HepG2 (cell line): ENCODE data around the gene YIF1A. TPM values are rescaled to one million over a fixed set of nuclear protein-coding genes. Genes with fewer than 3 reads are reported as not detected.

ENCODE experiments used
- CCAR2 ChIP-seq: fragments of 200-400 bp; formaldehyde crosslinking; optimal IDR thresholded peaks from 2 replicates; pipeline ENCODE3; 2018; ENCODE audit warnings: low read depth, mild to moderate bottlenecking, low read length, moderate library complexity
- CHD4 ChIP-seq: fragments of 200-600 bp; sonication (generic); IDR thresholded peaks from 2 replicates; pipeline ENCODE4 v1.7.0; 2017; ENCODE audit warnings: mild to moderate bottlenecking, low read length, borderline replicate concordance
- CREB1 ChIP-seq, 2 experiments: fragments of 450-650 bp in 1 of 2; IDR thresholded peaks; 2 replicates each; pipeline ENCODE4 v1.6.1; 2016 to 2017; ENCODE audit warnings: control low read depth in 1 of 2, mild to moderate bottlenecking in 1 of 2, missing compliant biosample characterization in 1 of 2, missing genetic modification characterization in 1 of 2
- E2F1 ChIP-seq: sonication (generic); formaldehyde crosslinking; IDR thresholded peaks from 2 replicates; pipeline ENCODE4 v1.5.0; 2020; ENCODE audit warnings: missing genetic modification reagents
- FOXK1 ChIP-seq: sonication (generic); formaldehyde crosslinking; IDR thresholded peaks from 2 replicates; pipeline ENCODE4 v1.4.0; 2020; ENCODE audit warnings: low read depth, missing genetic modification reagents, borderline replicate concordance
- MEIS1 ChIP-seq: sonication (generic); formaldehyde crosslinking; IDR thresholded peaks from 2 replicates; pipeline ENCODE4 v1.9.0; 2021; ENCODE audit warnings: mild to moderate bottlenecking, missing genetic modification reagents, moderate library complexity, borderline replicate concordance
- NAIF1 ChIP-seq: sonication (generic); formaldehyde crosslinking; IDR thresholded peaks from 2 replicates; pipeline ENCODE4 v1.5.0; 2020; ENCODE audit warnings: mild to moderate bottlenecking, missing genetic modification reagents, borderline replicate concordance
- RBFOX2 ChIP-seq: fragments of 200-400 bp; formaldehyde crosslinking; IDR thresholded peaks from 2 replicates; pipeline ENCODE4 v1.6.1; 2017; ENCODE audit warnings: low read depth, mild to moderate bottlenecking, low read length
- RCOR2 ChIP-seq: IDR thresholded peaks from 2 replicates; pipeline ENCODE4 v1.6.1; 2016; ENCODE audit warnings: missing biosample characterization, missing genetic modification reagents
- ZNF235 ChIP-seq: sonication (generic); formaldehyde crosslinking; IDR thresholded peaks from 2 replicates; pipeline ENCODE4 v1.8.1; 2023; ENCODE audit warnings: mild to moderate bottlenecking, missing genetic modification reagents, borderline replicate concordance
- ZNF253 ChIP-seq: sonication (generic); formaldehyde crosslinking; IDR thresholded peaks from 2 replicates; pipeline ENCODE4 v1.8.0; 2022; ENCODE audit warnings: mild to moderate bottlenecking, missing genetic modification reagents, borderline replicate concordance
- ZNF276 ChIP-seq: sonication (generic); formaldehyde crosslinking; IDR thresholded peaks from 2 replicates; pipeline ENCODE4 v1.4.0; 2020; ENCODE audit warnings: mild to moderate bottlenecking, low read depth, missing genetic modification reagents
- ZNF547 ChIP-seq: sonication (generic); formaldehyde crosslinking; IDR thresholded peaks from 2 replicates; pipeline ENCODE4 v1.5.1; 2020; ENCODE audit warnings: mild to moderate bottlenecking, missing genetic modification reagents
- ZUFSP ChIP-seq: sonication (generic); formaldehyde crosslinking; IDR thresholded peaks from 2 replicates; pipeline ENCODE4 v1.9.0; 2021; ENCODE audit warnings: missing genetic modification reagents, mild to moderate bottlenecking, borderline replicate concordance
- polyA plus RNA-seq, 8 experiments: library from polyadenylated mRNA; depleted of rRNA in 3 of 8; stranded (reverse) in 7 of 8; unstranded in 1 of 8; fragments of >200 nt; fragmentation: Illumina TruSeq in 4 of 8; extraction: Trizol in 4 of 8; gene quantifications; 2 replicates each; pipeline versions ENCODE4 v1.2.1 to v1.2.3, GENCODE V29; 2011 to 2016; ENCODE audit warnings: low read depth in 4 of 8, missing spikeins in 1 of 8, mixed read lengths in 1 of 8; ENCODE audit not compliant: insufficient read depth in 1 of 8
- total RNA-seq, 5 experiments: library from RNA; depleted of rRNA; stranded (reverse); fragments of >200 nt; fragmentation: Illumina TruSeq; extraction: Trizol; gene quantifications; 2 replicates each; pipeline ENCODE4 v1.2.3, GENCODE V29; 2016; ENCODE audit warnings: low read depth in 1 of 5
- TF ChIP-seq, protein P1 (sequence below): sonication (generic); formaldehyde crosslinking; IDR thresholded peaks from 2 replicates; pipeline ENCODE4 v1.4.0; 2020; ENCODE audit warnings: low read depth, mild to moderate bottlenecking, missing genetic modification reagents
- TF ChIP-seq, protein P2 (sequence below): sonication (generic); formaldehyde crosslinking; IDR thresholded peaks from 2 replicates; pipeline ENCODE4 v1.5.0; 2020; ENCODE audit warnings: missing genetic modification reagents

YIF1A gene
- total and polyA plus RNA-seq, 2 of the 13 experiments (the other 11 are each of a cell fraction or from before 2014, with no cell fraction given), result 133 to 145 TPM

- TF ChIP-seq ZNF547 (CRISPR knock-in tag) (no peak), CHD4 (no peak), ZNF276 (CRISPR knock-in tag) (0 out of 2 replicates have a peak, but pooled peaks have one; percentile 72), RBFOX2 (no peak), NAIF1 (CRISPR knock-in tag) (no peak), CCAR2 (no peak), CREB1 (IDR thresholded peaks at IDR 0.05) (no peak), CREB1 (CRISPR knock-in tag; IDR thresholded peaks at IDR 0.05) (no peak), RCOR2 (no peak), ZUFSP (CRISPR knock-in tag) (no peak), E2F1 (CRISPR knock-in tag) (no peak), ZNF235 (no peak), FOXK1 (no peak), ZNF253 (CRISPR knock-in tag) (0 out of 2 replicates have a peak, but pooled peaks have one; percentile 29), MEIS1 (CRISPR knock-in tag) (peak; percentile 88; the same call in 1 of the 2 replicates)
- TF ChIP-seq, protein P1, sequence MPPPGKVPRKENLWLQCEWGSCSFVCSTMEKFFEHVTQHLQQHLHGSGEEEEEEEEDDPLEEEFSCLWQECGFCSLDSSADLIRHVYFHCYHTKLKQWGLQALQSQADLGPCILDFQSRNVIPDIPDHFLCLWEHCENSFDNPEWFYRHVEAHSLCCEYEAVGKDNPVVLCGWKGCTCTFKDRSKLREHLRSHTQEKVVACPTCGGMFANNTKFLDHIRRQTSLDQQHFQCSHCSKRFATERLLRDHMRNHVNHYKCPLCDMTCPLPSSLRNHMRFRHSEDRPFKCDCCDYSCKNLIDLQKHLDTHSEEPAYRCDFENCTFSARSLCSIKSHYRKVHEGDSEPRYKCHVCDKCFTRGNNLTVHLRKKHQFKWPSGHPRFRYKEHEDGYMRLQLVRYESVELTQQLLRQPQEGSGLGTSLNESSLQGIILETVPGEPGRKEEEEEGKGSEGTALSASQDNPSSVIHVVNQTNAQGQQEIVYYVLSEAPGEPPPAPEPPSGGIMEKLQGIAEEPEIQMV, result 0 out of 2 replicates have a peak, but pooled peaks have one; percentile 86
- TF ChIP-seq, protein P2, sequence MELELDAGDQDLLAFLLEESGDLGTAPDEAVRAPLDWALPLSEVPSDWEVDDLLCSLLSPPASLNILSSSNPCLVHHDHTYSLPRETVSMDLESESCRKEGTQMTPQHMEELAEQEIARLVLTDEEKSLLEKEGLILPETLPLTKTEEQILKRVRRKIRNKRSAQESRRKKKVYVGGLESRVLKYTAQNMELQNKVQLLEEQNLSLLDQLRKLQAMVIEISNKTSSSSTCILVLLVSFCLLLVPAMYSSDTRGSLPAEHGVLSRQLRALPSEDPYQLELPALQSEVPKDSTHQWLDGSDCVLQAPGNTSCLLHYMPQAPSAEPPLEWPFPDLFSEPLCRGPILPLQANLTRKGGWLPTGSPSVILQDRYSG (CRISPR knock-in tag), result no peak
These were observed 30.5 kb downstream of the YIF1A start (continued) for GRCh38 chr11:66258473-66258893.
